ENCODE data around the gene SLC35F3. TPM values are rescaled to one million over a fixed set of nuclear protein-coding genes. Genes with fewer than 3 reads are reported as not detected.
"Not testable (repeated sequence)": the region's sequence is repeated elsewhere in the genome, so short reads cannot be mapped to it uniquely, and the experiment has no call there.

Gene SLC35F3
- polyA plus RNA-seq, 3 donors from 2014 or later = not detected

DNA sequence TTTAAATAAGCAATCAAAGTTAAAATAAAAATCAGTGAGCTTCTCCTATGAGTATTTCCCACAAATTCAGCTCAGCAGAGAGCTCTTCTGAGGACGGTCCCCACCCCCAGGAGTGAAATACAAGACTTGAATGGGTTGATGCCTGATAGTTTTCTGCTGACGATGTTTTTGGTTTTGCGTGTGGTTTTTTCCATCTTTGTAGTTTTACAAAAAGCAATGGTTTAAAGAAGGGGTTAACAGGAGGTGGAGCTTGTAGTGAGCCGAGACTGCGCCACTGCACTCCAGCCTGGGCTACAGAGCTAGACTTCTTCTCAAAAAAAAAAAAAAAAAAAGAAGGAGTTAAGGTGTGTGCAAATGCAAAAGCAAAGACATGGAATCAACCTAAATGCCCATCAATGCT, 297.1 kb downstream of the SLC35F3 start:
- peaks cover 0 to 2% (median 0%) of the 10 kb centered on the region in 6 donors for H3K9me3 Mint-ChIP-seq
- peaks cover 0 to 14% (median 4%) of the 10 kb centered on the region in 3 donors for H3K27me3 Mint-ChIP-seq (ENCODE audit: low read depth in 3 of 3)
- DNase-seq = no peak
- H3K27ac Mint-ChIP-seq = no peak overlapping the region
- H3K4me1 Mint-ChIP-seq = no peaks in the 10 kb centered on the region
- H3K36me3 Mint-ChIP-seq = no peaks in the 10 kb centered on the region
- no peak overlapping the region for H3K4me3 Mint-ChIP-seq

DNA sequence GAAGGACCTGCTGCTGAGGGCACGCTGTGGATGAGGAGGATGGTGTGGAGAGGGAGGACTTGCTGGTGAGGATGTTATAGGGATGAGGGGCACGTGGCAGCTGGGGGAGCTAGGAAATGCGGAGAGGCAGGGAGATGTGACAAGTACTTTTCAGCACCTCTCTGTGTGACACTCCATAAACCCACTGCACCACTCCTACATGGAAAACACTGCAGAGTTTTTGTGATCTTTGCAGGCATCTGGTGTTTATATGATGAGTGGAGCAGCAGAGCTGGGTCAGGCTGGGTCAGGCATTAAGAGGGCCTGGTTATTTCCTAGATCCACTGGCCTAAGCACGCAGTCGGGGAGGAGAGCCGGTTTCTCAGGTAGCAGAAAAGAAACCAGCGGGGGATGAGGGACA, 301.5 kb downstream of the SLC35F3 start:
- DNase-seq = no peak
- Mint-ChIP-seq H3K9me3 (peaks cover 0 to 2% (median 0%) of the 10 kb centered on the region in 6 donors), H3K27me3 (ENCODE audit: low read depth in 3 of 3) (peaks cover 2 to 7% (median 6%) of the 10 kb centered on the region in 3 donors), H3K4me1 (no peaks in the 10 kb centered on the region), H3K4me3 (no peak overlapping the region), H3K36me3 (no peaks in the 10 kb centered on the region), H3K27ac (no peak overlapping the region)

DNA sequence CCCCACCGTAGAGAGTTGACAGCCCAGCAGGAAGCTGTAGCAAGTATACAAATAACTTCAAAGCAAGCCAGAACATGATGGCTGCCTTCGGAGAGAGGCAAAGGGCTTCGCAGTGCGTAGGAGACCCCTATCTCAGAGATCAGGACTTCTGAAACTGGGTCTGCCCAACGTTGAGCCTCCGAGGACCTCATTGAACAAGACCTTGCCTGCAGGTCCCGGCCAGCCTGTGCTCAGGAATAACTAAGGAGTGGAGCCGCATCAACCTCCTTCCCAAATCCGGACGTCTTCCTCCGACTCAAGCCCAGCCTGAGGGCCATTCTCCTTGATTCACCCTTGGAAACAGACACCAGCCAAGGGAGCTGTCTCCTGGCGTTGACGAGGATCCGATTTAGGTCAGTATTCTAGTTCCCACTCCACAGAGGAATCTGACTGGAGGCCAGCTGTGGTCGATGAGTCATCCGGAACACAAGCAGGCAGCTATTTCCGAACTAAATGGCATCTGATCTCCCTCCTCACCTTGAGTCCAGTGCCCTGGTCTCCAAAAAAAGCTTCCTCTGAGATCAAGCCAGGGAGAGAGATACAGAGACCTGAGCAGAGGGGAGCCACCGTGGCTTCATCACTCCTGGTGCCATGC, 302.3 kb downstream of the SLC35F3 start:
- H3K36me3 Mint-ChIP-seq = no peaks in the 10 kb centered on the region
- H3K27me3 Mint-ChIP-seq (ENCODE audit: low read depth in 3 of 3) = peaks cover 2 to 11% (median 6%) of the 10 kb centered on the region in 3 donors
- DNase-seq = no peak
- no peak overlapping the region for H3K4me3 Mint-ChIP-seq
- no peak overlapping the region for H3K27ac Mint-ChIP-seq
- no peaks in the 10 kb centered on the region for H3K4me1 Mint-ChIP-seq
- H3K9me3 Mint-ChIP-seq = no peaks in the 10 kb centered on the region

DNA sequence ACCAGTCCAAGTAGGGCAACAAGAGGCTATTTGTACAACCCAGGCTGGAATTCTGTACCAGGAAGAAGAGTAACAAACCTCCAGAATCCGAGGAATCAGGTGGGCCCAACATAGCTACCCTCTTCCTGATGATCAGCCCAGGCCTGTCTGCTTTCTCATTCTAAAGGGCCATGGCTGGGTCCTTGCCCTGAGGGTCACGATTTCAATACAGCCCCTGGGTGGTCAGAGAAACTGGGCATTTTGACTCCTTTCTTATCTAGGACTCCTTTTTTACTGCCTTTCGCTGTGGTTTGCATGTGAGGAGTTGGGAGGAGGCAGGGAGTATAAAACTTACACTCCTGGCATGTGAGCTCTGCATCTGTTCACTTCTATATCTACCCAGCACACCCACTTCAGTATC, 303.9 kb downstream of the SLC35F3 start:
- DNase-seq = no peak
- Mint-ChIP-seq H3K4me1 (no peaks in the 10 kb centered on the region), H3K4me3 (no peak overlapping the region), H3K36me3 (no peaks in the 10 kb centered on the region), H3K9me3 (no peaks in the 10 kb centered on the region), H3K27me3 (ENCODE audit: low read depth in 3 of 3) (peaks cover 6 to 11% (median 7%) of the 10 kb centered on the region in 3 donors), H3K27ac (no peak overlapping the region)

DNA sequence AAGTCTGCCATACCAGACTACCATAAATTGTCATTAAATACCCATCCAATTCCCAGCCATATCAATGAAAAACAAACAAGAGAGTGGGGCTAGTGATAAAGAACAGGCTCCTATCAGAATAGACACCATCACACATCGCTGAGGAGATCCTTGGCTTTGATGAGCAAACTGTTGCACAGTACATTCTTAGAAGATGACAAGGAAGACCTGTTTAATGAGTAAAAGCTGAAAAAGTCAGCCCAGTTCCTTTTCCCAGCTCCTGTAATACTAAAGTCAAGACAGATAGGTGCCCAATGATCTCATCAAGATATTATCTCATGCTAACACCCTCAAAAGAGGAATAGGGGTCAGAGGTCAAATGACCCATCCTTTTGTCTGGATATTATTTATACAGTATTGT, 304.3 kb downstream of the SLC35F3 start:
- no peaks in the 10 kb centered on the region for H3K9me3 Mint-ChIP-seq
- DNase-seq = no peak
- H3K27me3 Mint-ChIP-seq (ENCODE audit: low read depth in 3 of 3) = peaks cover 6 to 11% (median 7%) of the 10 kb centered on the region in 3 donors
- H3K36me3 Mint-ChIP-seq = no peaks in the 10 kb centered on the region
- H3K27ac Mint-ChIP-seq = no peak overlapping the region
- H3K4me1 Mint-ChIP-seq = peaks cover 0 to 4% of the 10 kb centered on the region in 2 donors
- H3K4me3 Mint-ChIP-seq = no peak overlapping the region

DNA sequence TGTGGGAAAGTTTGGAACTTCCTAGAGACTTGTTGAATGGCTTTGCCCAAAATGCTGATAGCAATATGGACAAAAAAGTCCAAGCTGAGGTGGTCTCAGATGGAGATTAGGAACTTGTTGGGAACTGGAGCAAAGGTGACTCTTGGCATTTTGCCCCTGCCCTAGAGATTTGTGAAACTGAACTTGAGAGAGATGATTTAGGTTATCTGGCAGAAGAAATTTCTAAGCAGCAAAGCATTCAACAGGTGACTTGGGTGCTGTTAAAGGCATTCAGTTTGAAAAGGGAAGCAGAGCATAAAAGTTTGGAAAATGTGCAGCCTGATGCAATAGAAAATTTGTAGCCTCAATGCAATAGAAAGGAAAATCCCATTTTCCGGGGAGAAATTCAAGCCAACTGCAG, 306.0 kb downstream of the SLC35F3 start:
- H3K36me3 Mint-ChIP-seq, H3K27ac Mint-ChIP-seq, H3K4me1 Mint-ChIP-seq, DNase-seq, H3K4me3 Mint-ChIP-seq, H3K9me3 Mint-ChIP-seq: not testable (repeated sequence)
- peaks cover 5 to 14% (median 11%) of the 10 kb centered on the region in 3 donors for H3K27me3 Mint-ChIP-seq (ENCODE audit: low read depth in 3 of 3)

DNA sequence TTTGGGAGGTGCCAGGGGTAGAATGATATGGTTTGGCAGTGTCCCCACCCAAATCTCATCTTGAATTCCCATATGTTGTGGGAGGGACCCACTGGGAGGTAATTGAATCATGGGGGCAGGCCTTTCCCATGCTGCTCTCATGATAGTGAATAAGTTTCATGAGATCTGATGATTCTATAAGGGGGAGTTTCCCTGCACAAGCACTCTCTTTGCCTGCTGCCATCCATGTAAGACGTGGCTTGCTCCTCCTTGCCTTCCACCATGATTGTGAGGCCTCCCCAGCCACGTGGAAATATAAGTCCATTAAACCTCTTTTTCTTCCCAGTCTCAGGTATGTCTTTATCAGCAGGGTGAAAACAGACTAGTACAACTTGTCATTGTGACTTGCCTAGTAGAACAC, 307.4 kb downstream of the SLC35F3 start:
- H3K27me3 Mint-ChIP-seq (ENCODE audit: low read depth in 3 of 3) = peaks cover 11 to 15% (median 12%) of the 10 kb centered on the region in 3 donors
- not testable (repeated sequence) for H3K9me3 Mint-ChIP-seq, H3K27ac Mint-ChIP-seq, DNase-seq, H3K4me1 Mint-ChIP-seq, H3K4me3 Mint-ChIP-seq, H3K36me3 Mint-ChIP-seq

DNA sequence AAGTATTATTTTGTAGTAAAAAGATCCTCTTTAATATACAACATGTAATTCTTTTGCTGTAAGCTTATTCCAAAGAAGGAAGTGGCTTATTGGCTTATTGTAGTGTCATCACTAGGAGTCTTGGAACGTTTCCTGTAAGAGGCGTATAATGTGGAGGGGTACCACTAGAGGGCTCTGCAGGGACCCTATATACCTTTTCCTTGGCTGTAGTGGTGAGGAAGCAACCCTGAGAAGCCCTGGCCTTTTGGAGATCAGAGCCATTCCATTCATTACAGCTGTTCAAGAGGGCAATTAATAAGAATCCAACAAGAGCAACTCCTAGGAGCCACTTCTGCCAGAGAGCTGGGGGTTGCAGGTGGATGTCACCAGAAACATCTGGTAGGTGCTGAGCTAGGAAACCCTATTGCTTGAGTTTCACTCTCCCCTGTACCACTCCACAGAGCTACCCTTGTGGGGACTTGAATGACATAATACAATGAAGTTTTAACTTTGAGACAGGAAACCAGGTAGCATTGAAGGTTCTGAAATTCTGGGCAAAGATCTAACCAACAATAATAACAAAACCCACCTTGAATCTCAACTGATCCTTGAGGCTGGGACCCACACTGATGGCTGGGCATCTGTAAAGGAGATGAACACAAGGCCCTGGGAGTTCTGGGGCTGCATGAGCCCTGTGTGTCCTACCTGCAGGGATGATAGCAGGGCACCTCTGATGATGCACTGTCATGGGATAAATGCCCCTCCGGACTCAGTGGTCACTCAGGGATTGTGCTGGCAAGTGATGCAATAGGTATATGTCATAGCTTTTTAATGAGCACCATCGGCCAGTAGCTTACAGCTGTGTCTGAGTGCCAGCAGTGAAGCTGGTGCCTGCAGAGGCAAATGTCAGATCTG, 308.5 kb downstream of the SLC35F3 start:
- no peak overlapping the region for H3K27ac Mint-ChIP-seq
- peak overlapping the region in 3 of 5 donors; percentile 5 to 31 (median 19) for H3K4me3 Mint-ChIP-seq
- DNase-seq = peak in 2 of 3 donors; percentile 29 to 32
- no peaks in the 10 kb centered on the region for H3K36me3 Mint-ChIP-seq
- peaks cover 0 to 8% of the 10 kb centered on the region in 2 donors for H3K4me1 Mint-ChIP-seq
- no peaks in the 10 kb centered on the region for H3K9me3 Mint-ChIP-seq
- H3K27me3 Mint-ChIP-seq (ENCODE audit: low read depth in 3 of 3) = peaks cover 11 to 15% (median 11%) of the 10 kb centered on the region in 3 donors

DNA sequence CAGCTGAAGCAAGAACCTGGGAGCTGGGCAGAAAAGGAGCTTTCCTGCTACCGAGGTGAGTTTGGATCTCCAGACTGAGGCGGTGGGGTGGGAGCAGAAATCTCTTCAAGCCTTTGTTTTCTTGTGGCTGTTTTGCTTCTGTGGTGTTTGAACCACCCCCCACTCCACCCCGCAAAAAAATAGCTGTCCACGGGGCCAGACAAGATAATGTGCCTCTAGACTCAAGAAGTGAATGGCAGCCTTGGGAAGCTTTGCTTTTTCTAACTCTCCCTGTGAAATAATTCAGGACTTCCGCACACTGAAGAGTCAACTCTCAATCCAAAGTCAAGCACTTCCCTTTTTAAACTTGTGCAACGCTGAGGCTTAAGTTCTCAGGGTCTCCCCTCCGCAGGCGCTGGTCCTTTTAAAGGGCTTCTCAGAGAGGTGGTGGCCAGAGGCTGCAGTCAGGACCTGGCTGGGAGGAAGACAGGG, 309.2 kb downstream of the SLC35F3 start:
- H3K36me3 Mint-ChIP-seq = no peaks in the 10 kb centered on the region
- H3K9me3 Mint-ChIP-seq = no peaks in the 10 kb centered on the region
- H3K4me3 Mint-ChIP-seq = peak overlapping the region in 4 of 5 donors; percentile 36 to 61 (median 48)
- peaks cover 0 to 8% of the 10 kb centered on the region in 2 donors for H3K4me1 Mint-ChIP-seq
- no peak for DNase-seq
- peaks cover 8 to 15% (median 11%) of the 10 kb centered on the region in 3 donors for H3K27me3 Mint-ChIP-seq (ENCODE audit: low read depth in 3 of 3)
- H3K27ac Mint-ChIP-seq = no peak overlapping the region

DNA sequence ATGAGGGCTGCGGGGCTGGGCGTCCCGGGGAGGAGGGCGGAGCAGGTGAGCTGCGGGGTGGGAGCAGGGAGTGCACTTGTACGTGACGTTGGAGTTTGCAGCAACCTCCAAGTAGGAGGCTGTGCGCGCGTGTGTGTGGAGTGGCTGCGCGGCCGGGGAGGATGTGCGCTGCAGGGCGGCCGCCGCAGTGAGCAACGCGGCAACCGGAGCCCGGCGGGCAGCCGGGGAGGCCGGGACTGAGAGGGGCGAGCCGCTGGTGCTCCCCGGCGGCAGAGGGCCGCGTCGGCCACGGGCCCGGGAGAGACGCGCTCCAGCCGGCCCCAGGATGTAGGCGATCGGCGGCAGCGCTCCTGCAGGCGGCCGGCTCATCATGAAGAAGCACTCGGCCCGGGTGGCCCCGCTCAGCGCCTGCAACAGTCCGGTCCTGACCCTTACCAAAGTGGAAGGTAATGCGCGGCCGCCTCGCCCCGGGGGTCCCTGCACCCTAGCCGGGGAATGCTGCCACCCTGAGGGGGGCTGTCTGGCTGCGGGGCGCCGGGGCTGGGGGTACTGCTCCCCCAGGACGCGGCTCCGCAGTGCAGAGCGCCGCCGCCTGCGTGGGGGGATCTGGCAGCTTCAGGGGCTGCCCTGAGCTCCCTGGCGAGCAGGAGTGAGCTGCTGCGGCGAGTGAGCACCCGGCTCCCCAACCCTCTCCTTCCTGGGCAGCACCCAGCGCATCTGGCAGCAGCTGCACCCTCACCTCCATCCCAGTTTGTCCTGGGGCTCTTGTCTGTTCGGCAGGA, 309.8 kb downstream of the SLC35F3 start:
- H3K27me3 Mint-ChIP-seq (ENCODE audit: low read depth in 3 of 3) = peaks cover 10 to 19% (median 11%) of the 10 kb centered on the region in 3 donors
- no peaks in the 10 kb centered on the region for H3K9me3 Mint-ChIP-seq
- H3K4me3 Mint-ChIP-seq = peak overlapping the region in 4 of 5 donors; percentile 36 to 61 (median 48)
- peaks cover 0 to 8% of the 10 kb centered on the region in 2 donors for H3K4me1 Mint-ChIP-seq
- no peaks in the 10 kb centered on the region for H3K36me3 Mint-ChIP-seq
- no peak for DNase-seq
- H3K27ac Mint-ChIP-seq = no peak overlapping the region

DNA sequence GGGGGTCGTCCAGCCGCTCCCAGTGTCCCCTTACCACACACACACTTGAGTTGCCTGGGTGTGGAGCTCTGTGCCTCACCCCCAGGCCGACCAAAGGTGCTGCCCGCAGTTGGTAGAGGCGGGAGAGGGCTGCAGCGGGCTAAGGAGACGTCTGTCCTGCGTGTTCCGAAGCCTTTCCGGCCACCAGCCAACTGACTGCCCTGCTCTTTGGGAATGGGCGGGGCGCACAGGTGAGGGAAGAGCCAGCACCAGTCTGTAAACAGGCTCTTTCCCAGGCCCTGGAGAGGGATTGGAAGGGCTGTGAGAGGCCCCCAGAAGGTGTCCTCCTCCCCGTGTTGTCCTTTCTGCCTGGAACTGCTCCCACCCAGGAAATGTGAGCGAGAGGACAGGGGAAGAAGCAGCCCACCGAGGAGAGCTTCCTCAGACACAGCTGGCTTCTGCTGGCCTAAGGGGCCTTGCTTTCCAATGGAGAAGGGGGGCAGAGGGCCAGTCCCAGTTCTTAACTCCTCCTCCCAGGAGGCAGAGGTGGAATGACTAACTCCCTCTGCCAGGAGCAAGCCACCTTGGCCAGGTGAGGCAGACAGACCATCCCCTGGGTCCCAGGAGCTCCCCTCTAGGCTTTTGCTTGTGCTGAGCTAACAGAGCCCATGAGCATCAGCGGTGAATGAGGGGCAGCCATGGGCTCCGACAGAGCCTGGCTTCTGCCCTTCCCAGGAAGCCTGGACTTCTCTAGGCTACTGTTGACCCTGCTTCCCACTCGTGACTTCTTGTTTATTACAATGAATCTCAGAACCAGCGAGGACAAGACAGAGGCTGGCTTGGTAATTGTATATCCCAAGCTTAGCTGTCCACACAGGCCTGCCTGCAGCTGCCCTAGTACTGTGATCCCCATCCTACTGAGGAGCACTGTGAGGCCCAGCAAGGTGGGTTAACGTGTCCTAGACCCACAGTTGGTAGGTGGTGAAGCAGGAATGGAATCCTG, 310.7 kb downstream of the SLC35F3 start:
- H3K4me1 Mint-ChIP-seq = peaks cover 0 to 8% of the 10 kb centered on the region in 2 donors
- H3K4me3 Mint-ChIP-seq = peak overlapping the region in 2 of 5 donors; percentile 31 to 50
- no peak overlapping the region for H3K27ac Mint-ChIP-seq
- no peak for DNase-seq
- no peaks in the 10 kb centered on the region for H3K9me3 Mint-ChIP-seq
- peaks cover 10 to 20% (median 11%) of the 10 kb centered on the region in 3 donors for H3K27me3 Mint-ChIP-seq (ENCODE audit: low read depth in 3 of 3)
- no peaks in the 10 kb centered on the region for H3K36me3 Mint-ChIP-seq

DNA sequence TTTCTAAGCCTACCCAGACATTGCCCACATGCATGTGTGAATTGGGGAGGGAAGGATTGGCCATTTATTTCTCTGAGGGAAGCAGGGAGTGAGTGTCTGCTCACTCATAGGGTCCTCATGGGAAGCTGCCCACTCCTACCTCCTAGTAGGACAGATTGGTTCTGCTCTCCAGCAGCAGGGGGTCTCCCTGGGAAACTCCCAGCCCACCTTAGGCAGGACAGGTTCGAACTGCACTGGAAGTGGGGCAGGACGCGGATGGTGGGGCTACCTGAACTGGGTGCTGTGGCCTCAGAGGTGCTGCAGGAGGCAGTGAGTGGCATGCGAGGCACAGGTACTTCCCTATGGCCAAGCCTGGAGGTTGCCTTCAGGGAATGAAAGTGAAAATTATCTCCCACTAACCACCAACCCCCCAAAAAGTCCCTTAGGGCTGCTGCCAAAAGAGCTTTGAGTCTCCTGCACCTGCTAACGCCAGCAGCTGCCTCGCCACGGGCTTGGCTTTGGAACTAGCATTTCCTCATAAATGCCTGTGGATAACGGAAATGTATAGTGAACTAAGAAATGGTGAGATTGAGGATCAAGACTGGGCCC, 311.7 kb downstream of the SLC35F3 start:
- Mint-ChIP-seq H3K4me1 (peaks cover 0 to 8% of the 10 kb centered on the region in 2 donors), H3K36me3 (no peaks in the 10 kb centered on the region), H3K4me3 (no peak overlapping the region), H3K9me3 (no peaks in the 10 kb centered on the region), H3K27me3 (ENCODE audit: low read depth in 3 of 3) (peaks cover 4 to 20% (median 11%) of the 10 kb centered on the region in 3 donors), H3K27ac (no peak overlapping the region)
- no peak for DNase-seq

All from immature natural killer cell (primary cell).